Neural cell (in vitro differentiated cells): Measurements from ENCODE around the gene CCER1.

Source experiments
- EP300 ChIP-seq: fragments of 450-650 bp; conservative IDR thresholded peaks from 2 replicates; pipeline ENCODE4 v1.6.1; 2014; ENCODE audit warnings: antibody characterized with exemption, mild to moderate bottlenecking, moderate library complexity; ENCODE audit not compliant: poor library complexity, severe bottlenecking
- EZH2 ChIP-seq: fragments of 200-600, 300-800 bp; shearing (Covaris generic), sonication (generic); IDR thresholded peaks from 2 replicates; pipeline ENCODE4 v1.6.1; 2014; ENCODE audit warnings: antibody characterized with exemption, low read length, borderline replicate concordance, mild to moderate bottlenecking; ENCODE audit not compliant: insufficient read depth, poor library complexity, severe bottlenecking
- MXI1 ChIP-seq: fragments of 450-650 bp; conservative IDR thresholded peaks from 2 replicates; pipeline ENCODE4 v1.6.1; 2014; ENCODE audit warnings: antibody characterized with exemption, mild to moderate bottlenecking; ENCODE audit not compliant: poor library complexity, severe bottlenecking
- POLR2AphosphoS5 ChIP-seq: IDR thresholded peaks from 2 replicates; pipeline ENCODE4 v1.6.1; 2012
- TAF1 ChIP-seq: IDR thresholded peaks from 2 replicates; pipeline ENCODE4 v1.6.1; 2012; ENCODE audit warnings: low read depth
- TF ChIP-seq, protein P1 (sequence below): fragments of 450-650 bp; IDR thresholded peaks from 2 replicates; pipeline ENCODE4 v1.5.1; 2014; ENCODE audit warnings: antibody characterized with exemption, mild to moderate bottlenecking, moderate library complexity; ENCODE audit not compliant: poor library complexity, severe bottlenecking

DNA sequence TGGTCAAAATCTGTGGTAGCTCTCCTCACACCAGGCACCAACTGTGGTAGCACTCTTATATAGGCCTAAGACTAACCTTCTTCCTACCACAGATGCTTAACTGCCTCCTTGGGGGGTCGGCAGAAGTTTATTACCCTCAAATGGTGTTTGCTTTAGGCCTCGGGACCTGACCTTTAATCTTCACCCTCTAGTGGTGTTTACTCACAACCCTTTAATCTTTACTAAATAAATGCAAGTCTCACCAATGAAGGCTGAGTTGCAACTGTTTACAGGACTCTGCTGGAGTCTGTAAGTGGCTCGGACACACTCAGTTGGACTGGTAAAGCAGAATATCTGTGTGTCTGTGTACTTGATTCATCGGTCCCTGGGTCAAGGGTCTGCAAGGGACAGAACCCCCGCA, 29.4 kb downstream of the CCER1 start:
- TF ChIP-seq, protein P1, sequence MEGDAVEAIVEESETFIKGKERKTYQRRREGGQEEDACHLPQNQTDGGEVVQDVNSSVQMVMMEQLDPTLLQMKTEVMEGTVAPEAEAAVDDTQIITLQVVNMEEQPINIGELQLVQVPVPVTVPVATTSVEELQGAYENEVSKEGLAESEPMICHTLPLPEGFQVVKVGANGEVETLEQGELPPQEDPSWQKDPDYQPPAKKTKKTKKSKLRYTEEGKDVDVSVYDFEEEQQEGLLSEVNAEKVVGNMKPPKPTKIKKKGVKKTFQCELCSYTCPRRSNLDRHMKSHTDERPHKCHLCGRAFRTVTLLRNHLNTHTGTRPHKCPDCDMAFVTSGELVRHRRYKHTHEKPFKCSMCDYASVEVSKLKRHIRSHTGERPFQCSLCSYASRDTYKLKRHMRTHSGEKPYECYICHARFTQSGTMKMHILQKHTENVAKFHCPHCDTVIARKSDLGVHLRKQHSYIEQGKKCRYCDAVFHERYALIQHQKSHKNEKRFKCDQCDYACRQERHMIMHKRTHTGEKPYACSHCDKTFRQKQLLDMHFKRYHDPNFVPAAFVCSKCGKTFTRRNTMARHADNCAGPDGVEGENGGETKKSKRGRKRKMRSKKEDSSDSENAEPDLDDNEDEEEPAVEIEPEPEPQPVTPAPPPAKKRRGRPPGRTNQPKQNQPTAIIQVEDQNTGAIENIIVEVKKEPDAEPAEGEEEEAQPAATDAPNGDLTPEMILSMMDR = no peak
- TF ChIP-seq EZH2 (no peak), TAF1 (no peak), POLR2AphosphoS5 (no peak), EP300 (no peak), MXI1 (no peak)
